Measurements from ENCODE around the gene TRIP10.

Gene TRIP10

DNA sequence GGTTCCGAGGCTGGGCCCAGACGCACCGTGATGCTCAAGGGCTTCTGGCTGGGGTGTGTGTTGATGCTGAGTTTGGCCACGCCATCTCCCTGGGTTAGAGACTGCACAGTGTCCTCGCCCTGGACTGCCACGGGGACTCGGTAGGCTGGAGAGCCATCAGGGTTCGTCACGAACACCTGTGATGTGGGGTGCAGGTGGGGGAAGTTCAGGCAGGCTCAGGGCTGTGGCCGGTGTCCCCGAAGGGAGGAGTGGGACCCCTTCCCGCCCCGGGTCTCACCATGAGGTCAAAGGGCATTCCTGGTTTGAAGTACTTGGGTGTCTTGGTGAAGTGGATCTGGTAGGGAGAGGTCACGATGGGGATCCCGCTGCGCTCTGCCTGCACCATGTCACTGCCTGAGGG lies 27.2 kb upstream of the TRIP10 start:
- DNase-seq (ENCODE audit: low spot score), result no peak

DNA sequence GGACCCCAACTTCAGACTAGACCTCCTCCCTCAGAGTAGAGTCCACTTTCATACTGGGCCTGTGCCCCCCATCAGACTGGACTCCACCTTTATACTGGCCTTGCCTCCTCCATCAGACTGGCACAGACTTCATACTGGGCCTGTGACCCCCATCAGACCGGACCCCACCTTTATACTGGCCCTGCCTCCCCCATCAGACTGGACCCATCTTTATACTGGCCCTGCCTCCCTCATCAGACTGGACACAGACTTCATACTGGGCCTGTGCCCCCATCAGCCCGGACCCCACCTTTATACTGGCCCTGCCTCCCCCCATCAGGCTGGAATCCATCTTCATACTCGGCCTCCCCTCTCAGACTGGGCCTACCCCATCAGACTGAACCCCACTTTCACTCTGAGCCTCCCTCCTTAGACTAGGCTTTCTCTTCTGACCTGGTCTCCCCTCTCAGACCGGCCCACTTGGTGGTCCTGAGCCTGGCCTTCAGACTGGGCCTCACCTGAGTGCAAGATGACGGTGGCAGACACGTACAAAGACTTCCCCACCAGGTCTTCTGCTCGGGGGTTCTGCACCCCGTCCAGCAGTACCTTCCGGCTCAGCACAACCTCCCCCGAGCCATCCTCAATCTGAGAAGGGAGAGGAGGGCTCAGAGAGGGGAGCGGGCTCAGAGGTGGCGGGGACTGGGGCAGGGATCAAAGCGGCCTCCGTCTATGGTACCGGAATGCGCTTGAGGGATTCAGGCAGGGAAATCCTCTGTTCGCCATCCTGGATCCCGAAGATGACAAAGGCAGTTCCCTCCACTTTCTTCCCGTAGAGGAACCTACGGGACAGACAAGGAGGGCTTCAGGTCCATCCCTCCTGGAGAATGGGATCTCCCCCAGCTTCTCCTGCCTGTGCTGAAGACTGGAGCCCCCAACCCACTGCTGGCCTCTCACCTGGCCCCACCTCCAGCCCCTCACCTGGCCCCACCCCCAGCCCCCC lies 26.5 kb upstream of the TRIP10 start:
- DNase-seq (ENCODE audit: low spot score), result no peak

DNA sequence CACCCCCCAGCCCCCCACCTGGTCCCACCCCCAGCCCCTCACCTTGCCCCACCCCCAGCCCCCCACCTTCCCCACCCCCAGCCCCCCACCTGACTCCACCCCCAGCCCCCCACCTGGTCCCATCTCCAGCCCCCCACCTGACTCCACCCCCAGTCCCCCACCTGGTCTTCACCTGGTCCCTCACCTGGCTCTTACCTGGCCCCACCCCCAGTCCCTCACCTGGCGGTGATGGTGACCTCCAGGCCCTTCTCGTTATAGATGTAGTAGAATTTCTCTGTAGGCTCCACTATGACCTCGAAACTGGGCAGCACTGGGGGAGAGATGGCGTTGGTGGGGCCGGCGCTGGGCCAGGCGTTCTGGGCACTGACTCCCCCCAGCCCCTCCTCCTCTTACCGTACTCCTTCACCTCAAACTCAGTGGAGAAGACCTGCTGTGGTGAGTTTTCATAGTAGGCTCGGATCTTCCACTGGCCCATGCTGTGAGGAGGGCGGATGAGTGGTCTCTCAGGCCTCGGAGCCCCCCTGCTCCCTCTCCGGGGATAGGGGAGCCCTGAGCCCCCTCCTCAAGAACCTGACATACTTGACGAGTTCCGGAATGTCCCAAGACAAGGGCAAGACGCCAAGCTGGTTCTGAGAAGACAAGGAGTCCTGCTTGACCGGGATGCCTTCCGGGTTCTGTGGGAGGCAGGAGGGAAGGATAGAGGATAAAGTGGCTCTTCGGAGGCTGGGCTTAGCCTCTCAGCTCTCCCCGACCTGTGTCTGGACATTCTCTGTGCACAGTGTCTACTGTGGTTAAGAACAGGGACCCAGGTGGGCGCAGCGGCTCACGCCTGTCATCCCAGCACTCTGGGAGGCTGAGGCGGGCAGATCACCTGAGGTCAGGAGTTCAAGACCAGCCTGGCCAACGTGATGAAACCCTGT lies 25.4 kb upstream of the TRIP10 start:
- no peak for DNase-seq (ENCODE audit: low spot score)

DNA sequence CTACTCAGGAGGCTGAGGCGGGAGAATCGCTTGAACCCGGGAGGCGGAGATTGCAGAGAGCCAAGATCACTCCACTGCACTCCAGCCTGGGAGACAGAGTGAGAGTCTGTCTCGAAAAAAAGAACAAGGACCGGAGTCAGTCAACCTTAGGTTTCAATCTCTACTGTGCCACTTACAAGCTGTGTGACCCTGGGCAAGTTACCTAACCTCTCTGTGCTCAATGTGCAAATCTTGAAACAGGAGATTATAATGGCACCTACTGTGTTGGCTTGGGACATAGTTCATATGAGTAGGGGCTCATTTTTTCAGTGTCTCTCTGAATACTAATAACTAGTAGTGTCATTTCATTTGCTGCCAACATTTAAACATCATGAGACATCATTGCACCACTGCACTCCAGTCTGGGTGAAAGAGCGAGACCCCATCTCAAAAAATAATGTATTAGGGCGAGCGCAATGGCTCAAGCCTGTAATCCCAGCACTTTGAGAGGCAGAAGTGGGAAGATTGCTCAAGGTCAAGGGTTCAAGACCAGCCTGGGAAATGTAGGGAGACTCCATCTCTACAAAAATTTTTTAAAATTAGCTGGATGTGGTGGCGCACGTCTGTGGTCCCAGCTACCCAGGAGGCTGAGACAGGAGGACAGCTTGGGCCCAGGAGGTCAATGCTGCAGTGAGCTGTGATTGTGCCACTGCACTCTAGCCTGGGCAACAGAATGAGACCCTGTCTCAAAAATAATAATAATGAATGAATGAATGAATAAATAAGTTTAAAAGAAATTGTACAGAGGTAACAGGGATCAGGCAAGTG lies 24.5 kb upstream of the TRIP10 start:
- DNase-seq (ENCODE audit: low spot score), result no peak

DNA sequence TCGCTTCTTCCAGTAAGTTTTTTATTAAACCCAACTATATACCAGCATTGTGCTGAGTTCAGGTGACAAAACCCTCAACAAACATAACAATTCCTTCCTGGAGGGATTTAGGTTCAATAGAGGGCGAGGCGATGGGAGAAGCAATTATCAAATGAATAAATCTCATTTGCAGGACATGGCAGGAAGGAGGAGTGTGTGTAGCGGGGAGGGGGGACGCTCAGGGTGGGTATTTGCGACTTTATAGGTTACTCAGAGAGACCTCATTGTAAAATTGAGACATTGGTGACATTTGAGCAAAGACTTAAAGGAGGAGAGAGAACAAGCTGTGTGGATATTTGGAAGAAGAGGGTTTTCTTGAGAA lies 22.9 kb upstream of the TRIP10 start:
- DNase-seq (ENCODE audit: low spot score), result no peak

DNA sequence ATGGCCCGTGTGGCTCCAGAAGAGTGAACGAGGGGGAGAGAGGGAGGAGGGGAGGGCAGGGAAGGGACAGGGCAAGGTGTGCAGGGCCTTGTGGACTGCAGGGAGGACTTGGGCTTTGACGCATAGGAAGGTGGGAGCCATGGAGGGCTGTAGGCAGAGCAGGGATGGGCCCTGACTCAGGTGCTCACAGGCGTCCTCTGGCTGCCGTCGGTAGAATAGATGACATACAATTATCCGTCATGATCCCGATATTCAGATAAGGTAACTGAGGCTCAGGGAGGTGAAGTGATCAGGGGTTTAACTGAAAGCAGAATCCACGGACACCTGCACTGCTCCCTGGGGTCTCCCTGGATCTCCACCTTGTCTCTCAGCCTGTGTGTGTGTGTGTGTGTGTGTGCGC lies 22.4 kb upstream of the TRIP10 start:
- no peak for DNase-seq (ENCODE audit: low spot score)

DNA sequence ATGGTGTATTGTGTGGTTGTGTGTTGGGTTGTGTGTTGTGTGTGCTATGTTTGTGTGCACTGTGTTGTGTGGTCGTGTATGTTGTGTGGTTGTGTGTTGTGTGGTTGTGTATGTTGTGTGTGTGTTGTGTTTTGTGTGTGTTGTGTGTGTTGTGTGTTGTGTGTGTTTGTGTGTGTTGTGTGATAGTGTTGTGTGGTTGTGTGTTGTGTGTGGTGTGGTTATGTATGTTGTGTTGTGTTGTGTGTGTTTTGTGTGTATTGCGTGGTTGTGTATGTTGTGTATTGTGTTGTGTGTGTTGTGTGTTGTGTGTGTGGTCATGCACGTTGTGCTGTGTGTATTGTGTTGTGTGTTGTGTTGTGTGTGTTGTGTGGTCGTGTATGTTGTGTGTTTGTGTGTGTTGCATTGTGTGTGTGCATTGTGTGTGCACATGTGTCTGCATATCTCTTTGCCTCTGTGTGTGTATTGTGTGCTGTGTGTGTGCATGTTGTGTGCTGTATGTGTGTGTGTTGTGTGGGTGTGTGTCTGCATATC lies 22.0 kb upstream of the TRIP10 start:
- DNase-seq (ENCODE audit: low spot score), result no peak

DNA sequence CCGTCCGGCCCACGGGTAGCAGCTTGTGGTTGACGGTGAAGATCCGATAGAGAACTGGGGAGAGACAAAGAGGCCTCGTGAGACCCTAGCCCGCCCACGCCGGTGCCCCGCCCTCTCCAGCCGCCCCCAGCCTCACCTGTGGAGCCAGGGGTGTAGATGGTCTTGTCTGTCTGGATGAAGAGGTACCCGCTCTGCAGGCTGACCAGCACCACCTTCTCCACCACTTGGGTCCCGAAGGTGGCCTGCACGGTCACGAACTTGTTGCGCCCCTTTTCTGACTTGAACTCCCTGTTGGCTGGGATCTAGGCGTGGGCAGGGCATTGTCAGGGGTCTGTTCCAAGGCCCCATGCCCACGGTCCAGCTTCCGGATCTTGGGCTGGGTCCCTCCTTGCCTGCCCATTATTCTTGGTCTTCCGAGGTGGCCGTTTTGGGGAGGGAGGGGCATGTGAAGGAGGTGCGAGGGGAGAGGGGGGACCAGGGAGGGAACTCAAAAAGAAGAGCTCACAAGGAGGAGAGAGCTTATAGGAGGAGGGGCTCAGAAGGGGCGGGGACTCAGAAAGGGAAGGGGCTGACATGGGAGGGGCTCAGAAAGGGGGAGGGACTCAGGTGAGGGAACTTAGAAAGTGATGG lies 21.3 kb upstream of the TRIP10 start:
- DNase-seq (ENCODE audit: low spot score), result no peak

DNA sequence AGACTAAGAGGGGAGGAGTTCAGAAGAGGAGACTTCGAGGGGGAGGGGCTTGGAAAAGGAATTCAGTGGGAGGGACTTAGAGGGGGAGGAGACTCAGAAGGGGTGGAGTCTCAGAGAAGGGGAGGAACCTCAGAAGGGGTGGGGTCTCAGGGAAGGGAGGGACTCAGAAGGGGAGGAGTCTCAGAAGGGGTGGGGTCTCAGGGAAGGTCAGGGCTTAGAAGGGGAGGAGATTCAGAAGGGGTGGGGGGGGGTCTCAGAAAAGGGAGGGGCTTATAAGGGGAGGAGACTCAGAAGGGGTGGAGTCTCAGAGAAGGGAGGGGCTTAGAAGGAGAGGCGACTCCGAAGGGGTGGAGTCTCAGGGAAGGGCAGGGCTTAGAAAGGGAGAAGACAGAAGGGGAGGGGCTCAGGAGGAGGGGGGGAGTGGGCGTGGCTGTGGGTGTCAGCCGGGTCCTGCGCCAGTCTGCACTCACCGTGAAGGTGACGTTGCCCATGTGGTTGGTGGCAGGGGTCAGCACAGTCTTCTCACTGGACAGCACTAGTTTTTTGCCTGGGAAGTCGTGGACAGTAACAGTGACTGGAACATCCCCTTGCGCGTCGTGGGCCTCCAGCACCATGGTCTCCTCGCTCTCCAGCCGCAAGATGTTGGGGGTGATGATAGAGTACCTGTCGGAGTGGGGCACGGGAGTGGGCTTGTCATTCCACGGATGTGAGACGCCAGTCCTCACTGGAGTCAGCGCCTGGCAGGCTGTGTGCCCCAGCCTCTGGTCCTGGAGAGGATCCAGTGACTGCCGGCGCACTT lies 20.5 kb upstream of the TRIP10 start:
- peak; percentile 51 for DNase-seq (ENCODE audit: low spot score)

DNA sequence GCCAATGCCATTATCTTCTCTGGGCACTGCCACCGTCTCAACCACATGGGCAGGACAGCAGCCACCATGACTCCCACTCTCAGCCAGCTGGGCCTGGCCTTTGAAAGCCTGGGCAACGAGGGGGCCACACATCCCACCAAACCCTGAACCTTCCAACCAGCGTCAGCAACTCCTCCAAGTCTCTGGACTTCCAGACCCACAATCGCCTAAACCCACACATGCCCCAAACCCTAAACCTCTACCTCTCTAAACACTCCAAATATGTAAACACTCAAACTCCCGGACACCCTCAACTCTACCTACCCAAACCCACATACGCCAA lies 20.0 kb upstream of the TRIP10 start:
- no peak for DNase-seq (ENCODE audit: low spot score)

DNA sequence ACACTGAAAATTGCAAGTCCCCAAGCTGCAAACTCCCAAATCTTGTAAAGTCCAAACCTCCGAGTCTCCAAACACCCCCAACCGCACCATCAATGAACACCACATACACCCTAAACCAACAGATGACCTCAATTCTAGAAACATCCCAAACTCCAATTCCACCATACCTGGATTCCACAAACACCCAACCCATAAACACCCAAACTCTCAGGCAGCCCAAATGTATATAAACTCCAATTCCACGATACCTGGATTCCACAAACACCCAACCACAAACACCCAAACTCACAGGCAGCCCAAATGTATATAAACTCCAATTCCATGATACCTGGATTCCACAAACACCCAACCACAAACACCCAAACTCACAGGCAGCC lies 19.5 kb upstream of the TRIP10 start:
- no peak for DNase-seq (ENCODE audit: low spot score)

DNA sequence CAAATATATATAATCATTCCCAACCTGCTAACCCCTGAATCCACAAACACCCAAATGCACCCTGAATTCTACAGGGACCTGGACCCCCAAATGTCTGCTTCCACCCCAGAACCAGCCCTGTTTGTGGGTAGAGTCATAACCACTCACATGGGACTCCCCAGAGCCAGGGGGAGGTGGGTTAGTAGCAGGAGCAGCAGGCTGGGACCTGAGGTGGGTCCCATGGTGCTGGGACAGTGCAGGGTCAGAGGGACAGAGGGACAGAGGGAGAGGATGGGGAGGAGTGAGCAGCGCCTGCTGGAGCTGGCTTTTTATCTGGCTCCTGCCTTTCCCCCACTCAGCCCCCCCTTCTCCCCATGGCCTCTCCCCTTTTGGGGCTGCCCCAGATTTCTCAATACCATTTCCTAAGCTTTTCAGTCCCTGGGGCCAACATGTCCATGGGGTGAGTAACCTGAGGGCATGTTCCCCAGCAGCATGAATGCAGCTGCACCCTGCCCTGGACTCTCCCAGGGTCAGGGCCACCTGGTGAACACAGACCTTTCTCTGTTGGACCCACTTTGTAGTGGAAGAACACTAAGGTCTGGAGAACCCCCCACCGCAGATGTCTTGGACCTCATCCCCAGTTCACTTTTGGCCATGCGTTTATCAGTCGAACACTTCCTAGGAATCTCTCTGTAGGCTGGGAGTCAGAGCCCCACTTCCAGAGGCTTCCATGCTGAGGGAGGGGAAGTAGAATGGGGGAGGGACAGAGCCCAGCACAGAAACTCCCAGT lies 18.9 kb upstream of the TRIP10 start, which contains the start of gene C3:
Gene C3 (minus strand): TSS at position 282 of the 769 bp plus-strand sequence. CDS start 61 bp downstream, at position 221.
- peak; percentile 88 for DNase-seq (ENCODE audit: low spot score)

DNA sequence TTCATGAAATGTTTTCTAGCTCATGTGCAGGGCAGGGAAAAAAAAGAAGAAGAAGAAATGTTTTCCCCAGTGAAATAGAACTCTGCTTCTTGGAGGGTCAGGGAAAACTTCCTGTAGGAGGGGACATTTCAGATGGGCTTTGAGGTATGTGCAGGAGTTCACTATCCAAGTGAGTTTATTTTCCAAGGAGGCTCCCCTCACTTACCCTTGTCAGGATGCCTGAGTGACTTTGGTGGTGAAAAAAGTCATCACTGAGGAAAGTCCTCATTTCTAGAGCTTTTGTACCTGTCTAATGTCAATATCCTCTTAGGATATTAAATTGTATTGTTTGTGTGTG lies 18.4 kb upstream of the TRIP10 start:
- no peak for DNase-seq (ENCODE audit: low spot score)

DNA sequence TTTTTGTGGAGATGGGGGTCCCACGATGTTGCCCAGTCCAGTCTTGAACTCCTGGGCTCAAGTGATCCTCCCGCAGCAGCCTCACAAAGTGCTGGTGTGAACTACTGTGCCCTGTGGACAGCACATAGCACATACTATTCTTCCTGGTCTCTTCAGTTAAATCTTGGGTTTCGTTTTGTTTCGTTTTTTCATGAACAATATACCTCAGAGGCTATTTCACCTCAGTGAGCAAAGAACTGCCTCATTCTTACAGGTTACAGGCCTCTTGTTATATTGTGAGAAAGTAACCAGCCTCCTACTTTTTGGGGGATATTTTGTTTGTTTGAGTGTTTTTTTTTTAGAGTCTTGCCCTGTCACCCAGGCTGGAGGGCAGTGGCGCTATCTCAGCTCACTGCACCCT lies 17.7 kb upstream of the TRIP10 start:
- no peak for DNase-seq (ENCODE audit: low spot score)

DNA sequence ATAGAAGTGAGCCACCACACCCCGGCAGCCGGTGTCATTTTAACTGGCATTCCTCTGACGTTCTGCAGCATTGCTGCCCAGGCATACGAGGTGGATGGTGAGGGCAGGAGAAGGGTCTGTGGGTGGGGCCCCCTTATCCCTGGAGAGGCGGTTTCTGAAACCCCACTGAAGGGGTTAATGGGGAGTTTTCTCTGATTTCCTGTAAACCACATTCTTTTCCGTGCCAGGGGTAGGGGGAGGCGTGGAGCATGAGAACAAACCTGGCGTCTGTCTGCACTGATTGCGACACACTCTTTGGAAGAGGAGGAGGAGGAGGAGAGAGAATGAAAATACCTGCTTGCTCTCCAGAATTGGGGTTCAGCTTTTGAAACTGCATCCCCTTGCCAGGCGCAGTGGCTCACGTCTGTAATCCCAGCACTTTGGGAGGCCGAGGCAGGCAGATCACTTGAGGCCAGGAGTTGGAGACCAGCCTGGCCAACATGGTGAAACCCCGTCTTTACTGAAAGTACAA lies 16.3 kb upstream of the TRIP10 start:
- DNase-seq (ENCODE audit: low spot score), result peak; percentile 49

DNA sequence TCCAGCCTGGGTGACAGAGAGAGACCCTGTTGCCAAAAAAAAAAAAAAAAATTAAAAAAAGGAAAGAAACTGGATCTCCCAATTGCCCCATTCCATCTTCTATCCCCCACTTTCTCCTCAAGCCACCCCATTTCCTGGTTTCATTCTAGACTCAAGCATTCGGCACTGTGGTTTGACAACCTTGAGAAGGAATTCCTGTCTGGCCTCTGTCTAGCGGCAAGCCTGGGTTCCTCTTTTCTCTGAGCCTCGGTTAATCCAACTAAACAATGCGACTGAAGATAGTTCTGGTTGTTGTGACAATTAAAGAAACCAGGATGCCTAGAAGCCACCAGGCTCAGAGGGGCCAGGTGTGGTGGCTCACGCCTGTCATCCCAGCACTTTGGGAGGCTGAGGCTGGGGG lies 15.7 kb upstream of the TRIP10 start:
- DNase-seq (ENCODE audit: low spot score), result no peak

DNA sequence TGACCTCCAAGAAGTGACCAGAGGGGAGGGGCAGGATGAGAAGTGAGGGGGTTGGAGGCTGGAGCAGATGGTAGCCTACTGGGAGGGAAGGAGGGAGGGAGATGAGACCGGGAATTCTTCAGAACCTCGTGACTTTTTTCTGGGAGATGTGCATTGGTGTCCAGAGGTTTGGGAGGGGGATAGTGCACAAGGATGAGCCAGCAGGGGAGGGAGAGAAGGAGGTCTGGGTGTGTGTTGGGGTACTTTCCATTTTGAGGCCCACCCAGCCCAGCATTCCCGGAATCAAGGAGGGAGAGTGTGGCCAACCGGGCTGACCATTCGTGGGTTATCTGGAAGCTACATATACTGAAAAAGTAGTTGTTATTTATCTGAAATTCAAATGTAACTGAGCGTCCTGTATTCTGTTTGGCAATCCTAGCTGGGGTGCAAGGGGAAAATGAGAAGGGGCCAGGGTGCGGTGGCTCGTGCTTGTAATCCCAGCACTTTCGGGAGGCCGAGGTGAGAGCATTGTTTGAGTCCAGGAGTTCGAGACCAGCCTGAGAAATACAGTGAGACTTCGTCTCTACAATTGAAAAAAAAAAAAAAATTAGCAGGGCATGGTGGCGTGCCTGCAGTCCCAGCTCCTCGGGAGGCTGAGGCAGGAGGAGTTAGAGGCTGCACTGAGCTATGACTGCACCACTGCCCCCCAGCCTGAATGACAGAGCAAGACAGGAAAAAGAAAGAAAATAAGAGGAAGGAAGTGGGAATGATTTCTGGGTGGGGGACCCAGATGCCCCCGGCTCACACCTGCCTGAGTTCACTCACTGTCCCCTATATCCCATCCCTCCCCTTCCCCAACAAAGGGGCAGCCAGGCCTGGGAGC lies 14.6 kb upstream of the TRIP10 start:
- DNase-seq (ENCODE audit: low spot score), result no peak

DNA sequence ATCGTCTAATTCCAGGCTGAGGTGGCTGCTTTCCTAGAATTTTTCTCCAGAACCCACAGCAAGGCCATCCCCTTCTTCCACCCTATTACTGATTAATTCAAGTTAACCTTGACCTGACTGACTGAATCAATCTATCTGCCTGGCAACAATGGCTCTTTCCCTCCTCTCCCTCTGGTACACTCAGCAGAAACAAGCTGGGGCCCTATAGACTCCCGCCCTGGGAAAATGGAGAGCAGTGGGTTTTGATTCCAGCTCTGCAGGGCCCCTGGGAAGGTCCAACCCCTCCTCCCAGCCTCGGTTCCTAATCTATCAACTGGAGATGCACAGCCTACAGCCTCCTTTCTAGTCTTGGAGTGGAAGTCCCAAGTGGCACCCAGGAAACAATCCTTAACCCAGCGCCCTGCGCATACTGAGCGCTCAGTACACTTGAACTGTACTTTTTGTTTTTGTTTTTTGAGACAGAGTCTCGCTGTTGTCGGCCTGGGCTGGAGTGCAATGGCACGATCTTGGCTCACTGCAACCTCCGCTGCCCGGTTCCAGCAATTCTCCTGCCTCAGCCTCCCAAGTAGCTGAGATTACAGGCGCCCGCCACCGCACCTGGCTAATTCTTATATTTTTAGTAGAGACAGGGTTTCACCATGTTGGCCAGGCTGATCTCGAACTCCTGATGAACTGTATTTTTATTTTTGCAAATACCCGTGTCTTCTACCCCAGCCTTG lies 13.8 kb upstream of the TRIP10 start:
- DNase-seq (ENCODE audit: low spot score), result no peak

All from AG20443 (cell line).